GM21717 (cell line): ENCODE data around the gene SPR.
"Not testable (repeated sequence)": the region's sequence is repeated elsewhere in the genome, so short reads cannot be mapped to it uniquely, and the experiment has no call there.

ENCODE experiments used
- ATAC-seq: cut with Tn5 transposase; IDR thresholded peaks from one replicate; pipeline ENCODE4 v1.9.1; 2021; ENCODE audit warnings: mild to moderate bottlenecking, moderate library complexity; ENCODE audit not compliant: unreplicated experiment

Gene SPR

GRCh38 chr2:72888438-72889202 is 1.4 kb downstream of the SPR start:
- ATAC-seq, result no peak

- no peak for ATAC-seq
Measured at GRCh38 chr2:72889991-72890390, 2.8 kb downstream of the SPR start.

GRCh38 chr2:72891091-72891818 is 4.0 kb downstream of the SPR start:
- ATAC-seq, result no peak

GRCh38 chr2:72892506-72893173 is 5.4 kb downstream of the SPR start:
- ATAC-seq, result peak; percentile 46

- peak; percentile 64 for ATAC-seq
Measured at GRCh38 chr2:72893594-72894319, 6.5 kb downstream of the SPR start.

- no peak for ATAC-seq
Measured at GRCh38 chr2:72894514-72894913, 7.3 kb downstream of the SPR start.

GRCh38 chr2:72895154-72895553 is 7.9 kb downstream of the SPR start:
- ATAC-seq, result no peak

GRCh38 chr2:72895759-72896281 is 8.6 kb downstream of the SPR start:
- ATAC-seq, result no peak

- ATAC-seq, result no peak
Measured at GRCh38 chr2:72896446-72896845, 9.2 kb downstream of the SPR start.

- ATAC-seq, result no peak
Measured at GRCh38 chr2:72897785-72898584, 10.8 kb downstream of the SPR start.

GRCh38 chr2:72898585-72898906 is 11.3 kb downstream of the SPR start:
- no peak for ATAC-seq

- no peak for ATAC-seq
Measured at GRCh38 chr2:72900191-72900825, 13.1 kb downstream of the SPR start.

GRCh38 chr2:72901426-72901825 is 14.2 kb downstream of the SPR start:
- no peak for ATAC-seq

- not testable (repeated sequence) for ATAC-seq
Measured at GRCh38 chr2:72907369-72907768, 20.2 kb downstream of the SPR start.

GRCh38 chr2:72908741-72909140 is 21.5 kb downstream of the SPR start:
- ATAC-seq, result no peak

- ATAC-seq, result no peak
Measured at GRCh38 chr2:72911256-72911655, 24.0 kb downstream of the SPR start.

GRCh38 chr2:72913486-72914205 is 26.4 kb downstream of the SPR start:
- no peak for ATAC-seq

- no peak for ATAC-seq
Measured at GRCh38 chr2:72914206-72914559, 27.0 kb downstream of the SPR start.

GRCh38 chr2:72914589-72915319 is 27.5 kb downstream of the SPR start:
- ATAC-seq, result no peak
